Heart left ventricle (tissue), 13 donors: ENCODE results near the gene RHOJ.

Source experiments
- POLR2A ChIP-seq, 2 donors: fragments of 450-650 bp; IDR thresholded peaks; one replicate each; pipeline ENCODE4 v1.6.1; 2017; ENCODE audit warnings: antibody characterized with exemption in 2 of 2, mild to moderate bottlenecking in 2 of 2, moderate library complexity in 2 of 2
- TF ChIP-seq, protein P1 (sequence below), 12 donors: fragments of 200-600 bp; sonication (generic) in 4 of 12; IDR thresholded peaks; one replicate each; pipeline versions ENCODE4 v1.5.0 to v1.8.0; 2018 to 2022; ENCODE audit warnings: antibody characterized with exemption in 12 of 12, mild to moderate bottlenecking in 5 of 12
- donor health status: ischemic (EF 13 %, LVEDD 7.1; RV severe dilation, severe dysfunction).
- donor health status: DM: no; HTN: yes; CAD: no.
- donor health status: DM: no; HTN: no; CAD: no.
- donor health status: ischemic (EF 25% LVEDD 6.9; RV normal size, moderate dysfunction).
- donor health status: ischemic (EF 25% LVEDD 5.7; RV mildly dilated, moderate dysfunction).
- donor health status: ischemic (EF 35%, LVEDD 5.7; RV mildly dilated, moderate dysfunction).
- donor health status: nonischemic (EF 11% LVEDD 7.7; RV severe dilation, severe dysfunction).
- donor health status: DM: yes; HTN: yes; CAD: no.
- donor health status: PGD.
- donor health status: ischemic (EF 29% LVEDD 5.4; RV normal size, mild dysfunction).
- donor health status: nonischemic (EF 23%, LVEDD 6.1; RV moderate dilation, normal function).

DNA sequence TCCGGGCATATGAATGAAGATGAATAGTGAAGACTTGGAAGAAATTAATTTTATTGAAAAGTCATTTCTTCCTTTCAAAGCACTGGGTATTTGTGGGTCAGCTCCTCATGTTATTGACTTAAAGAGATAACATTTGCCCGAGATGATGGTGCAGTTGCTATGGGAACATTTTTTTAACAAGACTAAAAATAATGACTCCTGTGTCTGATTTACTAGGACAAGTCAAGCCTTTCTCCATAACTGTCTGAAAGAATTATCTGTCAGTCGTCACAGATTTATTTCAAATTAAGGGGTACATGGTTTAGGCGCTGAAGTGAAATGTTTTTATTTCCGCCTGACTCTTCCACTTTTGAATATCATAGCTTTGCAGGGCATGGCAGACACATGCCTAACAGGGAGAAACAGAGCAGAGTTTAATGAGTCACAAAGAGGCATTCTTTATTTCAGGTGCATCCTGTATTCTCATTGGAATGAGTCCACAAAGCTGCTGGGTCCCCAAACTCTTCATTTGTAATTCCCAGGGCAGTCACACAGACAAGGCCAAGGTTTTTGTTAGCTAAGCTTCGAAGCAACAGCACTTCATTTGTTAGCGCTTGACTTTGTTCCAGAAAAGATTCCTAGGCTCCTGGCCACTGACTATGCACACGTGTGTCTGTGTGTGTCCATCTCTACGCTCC lies 118.8 kb downstream of the RHOJ start:
- TF ChIP-seq, protein P1, sequence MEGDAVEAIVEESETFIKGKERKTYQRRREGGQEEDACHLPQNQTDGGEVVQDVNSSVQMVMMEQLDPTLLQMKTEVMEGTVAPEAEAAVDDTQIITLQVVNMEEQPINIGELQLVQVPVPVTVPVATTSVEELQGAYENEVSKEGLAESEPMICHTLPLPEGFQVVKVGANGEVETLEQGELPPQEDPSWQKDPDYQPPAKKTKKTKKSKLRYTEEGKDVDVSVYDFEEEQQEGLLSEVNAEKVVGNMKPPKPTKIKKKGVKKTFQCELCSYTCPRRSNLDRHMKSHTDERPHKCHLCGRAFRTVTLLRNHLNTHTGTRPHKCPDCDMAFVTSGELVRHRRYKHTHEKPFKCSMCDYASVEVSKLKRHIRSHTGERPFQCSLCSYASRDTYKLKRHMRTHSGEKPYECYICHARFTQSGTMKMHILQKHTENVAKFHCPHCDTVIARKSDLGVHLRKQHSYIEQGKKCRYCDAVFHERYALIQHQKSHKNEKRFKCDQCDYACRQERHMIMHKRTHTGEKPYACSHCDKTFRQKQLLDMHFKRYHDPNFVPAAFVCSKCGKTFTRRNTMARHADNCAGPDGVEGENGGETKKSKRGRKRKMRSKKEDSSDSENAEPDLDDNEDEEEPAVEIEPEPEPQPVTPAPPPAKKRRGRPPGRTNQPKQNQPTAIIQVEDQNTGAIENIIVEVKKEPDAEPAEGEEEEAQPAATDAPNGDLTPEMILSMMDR (IDR thresholded peaks at IDR 0.05), result no peak
- TF ChIP-seq POLR2A (IDR thresholded peaks at IDR 0.05), result no peak
